ENCODE results near the gene LMCD1. TPM values are rescaled to one million over a fixed set of nuclear protein-coding genes. Genes with fewer than 3 reads are reported as not detected.

Gene LMCD1
- total RNA-seq, 2 experiments from 2014 or later: 0.36 to 0.55 TPM

- no peak overlapping the region for H3K27ac ChIP-seq (ENCODE audit: low read depth in 1 of 2, low read length in 2 of 2)
- POLR2A ChIA-PET: no interaction called here
- Mint-ChIP-seq H3K27me3 (peaks cover 5% of the 10 kb centered on the region), H3K4me1 (ENCODE audit: low read depth) (no peaks in the 10 kb centered on the region), H3K36me3 (ENCODE audit: low read depth) (no peaks in the 10 kb centered on the region), H3K4me3 (no peak overlapping the region), H3K9me3 (no peaks in the 10 kb centered on the region), H3K27ac (no peak overlapping the region)
- no peaks in the 10 kb centered on the region for H3K4me1 ChIP-seq (ENCODE audit: insufficient read depth, low read length)
- H3K4me3 ChIP-seq (ENCODE audit: low read length): no peak overlapping the region
- H3K27me3 ChIP-seq (ENCODE audit: control insufficient read depth in 1 of 2, insufficient read depth in 2 of 2, low read length in 2 of 2): peaks cover 0 to 3% of the 10 kb centered on the region in 2 experiments
- no peaks in the 10 kb centered on the region for H3K9me3 ChIP-seq (ENCODE audit: control insufficient read depth in 1 of 2, insufficient read depth in 1 of 2, low read length in 2 of 2)
- TF ChIP-seq CTCF (IDR thresholded peaks at IDR 0.05): no peak
- ATAC-seq (ENCODE audit: poor library complexity) (no peak), DNase-seq (no peak)
- intact Hi-C loops (cut with DNase I, micrococcal nuclease): no loop called here
- CTCF ChIA-PET: no interaction called here
- H3K36me3 ChIP-seq (ENCODE audit: insufficient read depth, low read length): no peaks in the 10 kb centered on the region
Measured at GRCh38 chr3:8488877-8489276, 12.7 kb upstream of the LMCD1 start.

DNA sequence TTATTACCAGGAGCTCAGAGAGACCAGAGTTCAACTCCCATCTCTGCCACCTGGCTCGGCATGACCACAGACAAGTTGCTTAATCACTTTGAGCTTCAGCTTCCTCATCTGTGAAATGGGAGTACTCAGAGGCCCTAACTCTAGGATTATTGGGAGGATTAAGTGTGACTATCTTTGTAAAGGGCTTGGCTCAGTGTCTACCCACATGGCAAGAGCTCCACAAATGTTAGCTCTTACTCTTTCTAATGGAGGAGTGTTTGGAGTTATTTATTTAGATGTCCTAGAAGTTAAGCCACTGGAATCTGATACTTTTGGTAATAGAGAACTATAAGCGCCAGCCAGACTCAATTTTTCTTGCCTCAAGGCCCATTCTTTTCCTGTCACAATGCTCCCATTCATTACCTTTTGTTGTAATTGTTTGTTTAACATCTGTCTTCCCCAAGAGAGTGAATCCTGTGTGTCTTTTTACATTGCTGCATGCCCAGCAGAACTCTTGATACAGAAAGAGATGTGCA, 12.3 kb upstream of the LMCD1 start:
- no peak overlapping the region for H3K27ac Mint-ChIP-seq
- Histone ChIP-seq H3K27ac (ENCODE audit: low read depth in 1 of 2, low read length in 2 of 2) (no peak overlapping the region), H3K27me3 (ENCODE audit: control insufficient read depth in 1 of 2, insufficient read depth in 2 of 2, low read length in 2 of 2) (peaks cover 0 to 3% of the 10 kb centered on the region in 2 experiments), H3K36me3 (ENCODE audit: insufficient read depth, low read length) (no peaks in the 10 kb centered on the region), H3K9me3 (ENCODE audit: control insufficient read depth in 1 of 2, insufficient read depth in 1 of 2, low read length in 2 of 2) (no peaks in the 10 kb centered on the region), H3K4me1 (ENCODE audit: insufficient read depth, low read length) (no peaks in the 10 kb centered on the region), H3K4me3 (ENCODE audit: low read length) (no peak overlapping the region)
- TF ChIP-seq CTCF (IDR thresholded peaks at IDR 0.05): no peak
- POLR2A ChIA-PET: no interaction called here
- H3K4me1 Mint-ChIP-seq (ENCODE audit: low read depth): no peaks in the 10 kb centered on the region
- H3K36me3 Mint-ChIP-seq (ENCODE audit: low read depth): no peaks in the 10 kb centered on the region
- peaks cover 5% of the 10 kb centered on the region for H3K27me3 Mint-ChIP-seq
- CTCF ChIA-PET: no interaction called here
- DNase-seq (no peak), ATAC-seq (ENCODE audit: poor library complexity) (no peak)
- no peaks in the 10 kb centered on the region for H3K9me3 Mint-ChIP-seq
- no peak overlapping the region for H3K4me3 Mint-ChIP-seq
- intact Hi-C loops (cut with DNase I, micrococcal nuclease): no loop called here

GRCh38 chr3:8490079-8490552, 11.5 kb upstream of the LMCD1 start:
- POLR2A ChIA-PET: no interaction called here

More at GRCh38 chr3:8490079-8490552, 11.5 kb upstream of the LMCD1 start:
- no peak overlapping the region for H3K4me3 Mint-ChIP-seq
- no peaks in the 10 kb centered on the region for H3K4me1 ChIP-seq (ENCODE audit: insufficient read depth, low read length)
- H3K4me3 ChIP-seq (ENCODE audit: low read length): no peak overlapping the region
- no peaks in the 10 kb centered on the region for H3K9me3 ChIP-seq (ENCODE audit: control insufficient read depth in 1 of 2, insufficient read depth in 1 of 2, low read length in 2 of 2)
- no peak for ATAC-seq (ENCODE audit: poor library complexity)
- no peaks in the 10 kb centered on the region for H3K36me3 ChIP-seq (ENCODE audit: insufficient read depth, low read length)
- no peak for DNase-seq
- no peaks in the 10 kb centered on the region for H3K36me3 Mint-ChIP-seq (ENCODE audit: low read depth)
- intact Hi-C loops (cut with DNase I, micrococcal nuclease): no loop called here
- H3K27ac ChIP-seq (ENCODE audit: low read depth in 1 of 2, low read length in 2 of 2): no peak overlapping the region
- H3K27ac Mint-ChIP-seq: no peak overlapping the region
- peaks cover 0 to 3% of the 10 kb centered on the region in 2 experiments for H3K27me3 ChIP-seq (ENCODE audit: control insufficient read depth in 1 of 2, insufficient read depth in 2 of 2, low read length in 2 of 2)
- H3K9me3 Mint-ChIP-seq: no peaks in the 10 kb centered on the region
- CTCF ChIA-PET: no interaction called here
- H3K27me3 Mint-ChIP-seq: peaks cover 5% of the 10 kb centered on the region
- TF ChIP-seq CTCF (IDR thresholded peaks at IDR 0.05): no peak
- no peaks in the 10 kb centered on the region for H3K4me1 Mint-ChIP-seq (ENCODE audit: low read depth)
